Stimulated activated CD8-positive, alpha-beta memory T cell treated with anti-CD3 and anti-CD28 coated beads, Interleukin-15, amount 100 ng/mL, for 24 hours (primary cell): ENCODE data around the gene ZNF462.
"Not testable (repeated sequence)": the region's sequence is repeated elsewhere in the genome, so short reads cannot be mapped to it uniquely, and the experiment has no call there.

ENCODE experiments used
- DNase-seq: peaks from one replicate; pipeline ENCODE4 v3.0.0-alpha.2; 2020; ENCODE audit warnings: low read depth

ZNF462 gene, protein sequence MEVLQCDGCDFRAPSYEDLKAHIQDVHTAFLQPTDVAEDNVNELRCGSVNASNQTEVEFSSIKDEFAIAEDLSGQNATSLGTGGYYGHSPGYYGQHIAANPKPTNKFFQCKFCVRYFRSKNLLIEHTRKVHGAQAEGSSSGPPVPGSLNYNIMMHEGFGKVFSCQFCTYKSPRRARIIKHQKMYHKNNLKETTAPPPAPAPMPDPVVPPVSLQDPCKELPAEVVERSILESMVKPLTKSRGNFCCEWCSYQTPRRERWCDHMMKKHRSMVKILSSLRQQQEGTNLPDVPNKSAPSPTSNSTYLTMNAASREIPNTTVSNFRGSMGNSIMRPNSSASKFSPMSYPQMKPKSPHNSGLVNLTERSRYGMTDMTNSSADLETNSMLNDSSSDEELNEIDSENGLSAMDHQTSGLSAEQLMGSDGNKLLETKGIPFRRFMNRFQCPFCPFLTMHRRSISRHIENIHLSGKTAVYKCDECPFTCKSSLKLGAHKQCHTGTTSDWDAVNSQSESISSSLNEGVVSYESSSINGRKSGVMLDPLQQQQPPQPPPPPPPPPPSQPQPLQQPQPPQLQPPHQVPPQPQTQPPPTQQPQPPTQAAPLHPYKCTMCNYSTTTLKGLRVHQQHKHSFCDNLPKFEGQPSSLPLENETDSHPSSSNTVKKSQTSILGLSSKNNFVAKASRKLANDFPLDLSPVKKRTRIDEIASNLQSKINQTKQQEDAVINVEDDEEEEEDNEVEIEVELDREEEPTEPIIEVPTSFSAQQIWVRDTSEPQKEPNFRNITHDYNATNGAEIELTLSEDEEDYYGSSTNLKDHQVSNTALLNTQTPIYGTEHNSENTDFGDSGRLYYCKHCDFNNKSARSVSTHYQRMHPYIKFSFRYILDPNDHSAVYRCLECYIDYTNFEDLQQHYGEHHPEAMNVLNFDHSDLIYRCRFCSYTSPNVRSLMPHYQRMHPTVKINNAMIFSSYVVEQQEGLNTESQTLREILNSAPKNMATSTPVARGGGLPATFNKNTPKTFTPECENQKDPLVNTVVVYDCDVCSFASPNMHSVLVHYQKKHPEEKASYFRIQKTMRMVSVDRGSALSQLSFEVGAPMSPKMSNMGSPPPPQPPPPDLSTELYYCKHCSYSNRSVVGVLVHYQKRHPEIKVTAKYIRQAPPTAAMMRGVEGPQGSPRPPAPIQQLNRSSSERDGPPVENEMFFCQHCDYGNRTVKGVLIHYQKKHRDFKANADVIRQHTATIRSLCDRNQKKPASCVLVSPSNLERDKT (N-terminal part only)

DNA sequence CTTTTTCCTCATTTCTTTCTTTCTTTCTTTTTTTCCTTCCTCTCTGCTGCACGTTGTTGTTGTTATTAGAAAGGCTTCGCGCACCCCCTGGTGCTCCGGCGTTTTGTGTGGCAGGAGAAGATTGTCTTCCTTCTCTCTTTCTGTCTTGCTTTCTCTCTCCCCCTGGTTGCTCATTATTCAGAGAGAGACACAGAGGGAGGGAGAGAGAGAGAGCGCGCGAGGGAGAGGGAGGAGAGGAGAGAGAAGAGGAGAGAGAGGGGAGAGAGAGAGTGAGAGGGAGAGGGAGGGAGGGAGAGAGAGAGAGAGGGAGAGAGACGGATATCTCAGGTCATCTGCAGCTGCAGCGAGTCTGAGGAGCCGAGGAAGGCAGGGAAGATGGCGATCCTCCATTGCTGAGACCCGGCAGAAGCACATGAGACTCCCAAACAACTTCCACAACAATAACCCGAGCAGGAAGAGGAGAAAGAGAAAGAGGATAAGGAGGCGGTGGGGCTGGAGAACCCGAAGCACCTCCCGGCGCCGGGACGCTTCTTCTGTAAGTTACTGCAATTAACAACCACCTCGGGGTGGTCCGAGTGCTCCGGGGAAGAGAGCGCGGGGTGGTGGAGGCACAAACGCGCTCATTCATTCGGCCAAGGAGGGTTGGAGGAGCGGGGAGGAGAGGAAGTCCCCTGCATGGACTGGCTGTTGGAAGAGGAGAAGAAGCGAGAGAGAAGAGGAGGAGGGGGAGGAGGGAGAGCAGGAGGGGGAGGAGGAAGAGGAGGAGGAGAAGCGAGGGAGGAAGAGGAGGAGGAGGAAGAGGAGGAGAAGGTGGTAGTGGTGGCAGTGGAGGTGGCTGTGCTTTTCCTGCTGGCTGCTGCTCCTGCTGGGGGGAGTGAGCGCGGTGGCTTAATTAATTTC, at the start of gene ZNF462:
ZNF462 (plus strand) TSS at position 346 of the 900 bp plus-strand sequence. CDS start 60,218 bp downstream, outside the sequence.
- no peak for DNase-seq

DNA sequence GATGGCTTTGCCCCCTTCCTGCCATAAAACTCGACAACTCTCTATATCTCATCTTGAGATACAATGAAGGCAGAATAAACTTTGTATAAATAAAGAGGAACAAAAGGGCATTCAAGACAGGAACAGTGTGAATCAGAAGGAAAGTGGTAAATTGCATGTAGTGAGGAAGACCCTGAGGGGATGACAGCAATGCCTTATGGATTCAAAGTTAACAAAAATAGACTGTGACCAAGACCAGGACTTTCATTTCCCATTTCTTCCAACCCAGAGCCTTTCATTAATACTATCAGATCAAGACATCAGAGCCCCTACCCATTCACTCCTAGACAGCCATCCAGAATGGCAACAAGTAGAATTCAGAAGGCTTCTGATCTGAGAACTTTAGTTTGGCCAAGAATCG, 46.4 kb upstream of the ZNF462 start:
- no peak for DNase-seq

DNA sequence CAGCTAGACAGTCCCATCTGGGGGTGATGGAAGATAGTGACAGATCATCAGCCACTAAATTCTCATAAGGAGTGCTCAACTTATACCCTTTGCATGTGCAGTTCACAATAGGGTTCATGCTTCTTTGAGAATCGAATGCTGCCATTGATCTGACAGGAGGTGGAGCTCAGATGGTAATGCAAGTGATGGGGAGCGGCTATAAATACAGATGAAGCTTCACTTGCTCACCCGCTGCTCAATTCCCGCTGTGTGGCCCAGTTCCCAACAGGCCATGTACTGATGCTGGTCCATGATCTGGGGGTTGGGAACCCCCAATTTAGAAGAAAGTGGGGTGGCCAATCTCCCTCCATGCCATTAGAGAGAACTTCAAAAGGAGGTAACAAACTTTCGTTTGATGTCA, 44.9 kb upstream of the ZNF462 start:
- no peak for DNase-seq

DNA sequence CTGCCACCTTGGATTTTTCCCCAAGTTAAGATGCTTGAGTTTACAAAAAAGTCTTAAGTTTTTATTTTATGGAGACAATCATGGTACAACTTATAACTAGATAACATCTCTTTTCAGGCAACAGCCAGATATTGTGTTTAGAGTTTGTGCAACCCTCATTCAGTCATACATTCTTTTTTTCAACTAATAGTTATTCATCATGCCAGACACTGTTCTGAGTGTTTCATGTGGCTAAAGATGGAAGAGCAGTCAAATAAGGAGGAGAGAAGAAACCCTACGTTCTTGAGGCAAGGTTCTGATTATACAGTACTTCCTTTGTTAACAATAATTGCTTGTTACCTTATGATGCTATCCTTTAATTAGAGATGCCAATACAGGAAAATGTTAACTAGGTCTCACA, 42.1 kb upstream of the ZNF462 start:
- no peak for DNase-seq

DNA sequence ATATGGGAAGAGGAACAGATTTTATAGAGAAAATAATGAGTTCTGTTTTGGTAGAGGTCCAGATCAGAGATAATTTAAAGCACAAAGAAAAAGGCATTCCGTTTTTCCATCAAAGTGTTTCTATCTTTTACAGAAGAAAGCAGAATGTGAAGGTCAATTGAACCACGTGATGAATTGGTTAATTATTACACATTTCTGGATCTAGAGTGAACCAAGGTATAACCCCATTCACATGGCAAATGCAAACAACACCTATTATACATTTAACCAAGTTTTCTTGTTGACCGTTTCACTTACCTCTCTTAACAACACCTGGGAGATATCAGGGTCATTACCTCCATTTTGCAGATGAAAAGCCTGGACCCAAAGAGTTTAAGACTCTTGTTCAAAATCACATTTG, 34.9 kb upstream of the ZNF462 start:
- DNase-seq, result no peak

DNA sequence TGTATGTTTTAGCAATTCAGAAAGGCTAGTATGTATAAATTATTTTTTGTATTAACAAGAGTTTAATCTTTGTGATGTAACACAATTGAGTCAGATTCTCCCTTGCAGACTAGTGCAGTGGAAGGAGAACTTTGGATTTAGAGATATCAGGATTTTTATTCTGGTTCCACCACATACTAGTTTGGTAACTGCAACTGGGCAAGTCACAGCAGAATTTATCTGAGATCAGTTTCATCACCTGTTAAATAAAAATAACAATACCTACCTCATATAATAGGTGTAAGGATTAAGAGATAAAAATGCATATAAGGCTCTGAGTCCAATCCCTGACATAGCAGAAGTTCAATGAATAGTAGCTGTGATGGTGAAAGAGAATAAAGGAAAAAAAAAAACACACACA, 34.0 kb upstream of the ZNF462 start:
- no peak for DNase-seq

DNA sequence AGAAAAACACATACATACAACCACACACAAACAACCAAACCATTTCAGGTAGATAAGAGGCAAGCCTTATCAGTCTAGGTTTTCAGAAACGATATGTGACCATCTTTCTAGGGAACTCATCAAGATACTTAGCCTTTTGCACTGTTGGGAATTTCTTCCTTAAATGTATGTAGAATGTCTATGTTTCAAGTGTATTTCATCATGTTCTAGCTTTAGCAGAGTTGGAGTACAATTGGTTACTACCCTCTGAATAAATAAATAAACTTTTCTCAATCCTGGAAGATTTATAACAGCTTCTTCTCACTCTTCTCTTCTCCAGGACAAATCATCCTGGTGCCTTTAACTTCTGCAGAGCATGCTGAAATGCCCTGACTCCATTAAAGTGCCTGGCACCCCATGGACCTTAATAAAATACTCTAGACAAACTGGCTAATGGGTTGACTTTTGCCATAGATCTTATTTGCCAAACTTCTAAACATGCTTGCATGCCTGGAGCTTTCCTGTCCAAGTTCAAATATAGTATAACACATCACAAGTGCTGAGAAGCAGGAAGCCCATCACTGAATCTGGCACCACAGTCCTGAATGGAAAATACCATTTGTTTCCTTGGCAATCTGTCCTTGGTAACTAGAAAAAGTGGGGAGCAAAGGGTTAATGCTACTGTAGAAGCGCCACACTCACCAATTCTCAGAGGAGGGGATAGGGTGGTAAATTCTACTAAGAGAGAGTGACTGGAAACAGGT, 33.1 kb upstream of the ZNF462 start:
- no peak for DNase-seq

DNA sequence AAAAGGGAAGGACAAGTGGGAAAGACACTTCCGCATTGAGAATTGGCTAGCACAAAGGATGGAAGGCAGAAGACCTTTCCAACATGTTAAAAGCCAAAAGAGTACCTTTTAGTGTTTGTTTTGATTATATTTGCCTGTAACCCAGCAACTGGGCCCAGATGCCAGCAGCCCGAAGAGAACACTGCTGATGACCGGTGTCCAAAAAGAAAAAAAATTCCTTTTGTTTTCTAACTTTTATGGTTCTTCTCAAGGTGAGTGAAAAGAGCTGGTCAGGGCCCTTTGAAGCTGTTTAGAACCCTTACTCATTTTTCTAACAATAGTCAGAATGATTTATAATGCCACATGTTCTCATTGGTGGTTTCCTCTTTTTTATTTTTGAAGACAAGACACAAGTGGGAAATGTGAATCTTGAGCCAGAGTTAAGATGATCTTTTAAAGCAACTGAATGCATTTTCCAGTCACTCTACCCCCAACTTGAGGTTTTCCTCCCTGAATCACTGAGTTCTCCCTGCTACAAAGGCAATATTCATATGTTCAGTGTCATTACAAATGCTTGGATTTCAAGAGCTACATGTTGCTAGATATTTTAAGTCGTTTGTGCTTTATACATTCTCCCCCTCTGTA, 32.3 kb upstream of the ZNF462 start:
- DNase-seq, result no peak

DNA sequence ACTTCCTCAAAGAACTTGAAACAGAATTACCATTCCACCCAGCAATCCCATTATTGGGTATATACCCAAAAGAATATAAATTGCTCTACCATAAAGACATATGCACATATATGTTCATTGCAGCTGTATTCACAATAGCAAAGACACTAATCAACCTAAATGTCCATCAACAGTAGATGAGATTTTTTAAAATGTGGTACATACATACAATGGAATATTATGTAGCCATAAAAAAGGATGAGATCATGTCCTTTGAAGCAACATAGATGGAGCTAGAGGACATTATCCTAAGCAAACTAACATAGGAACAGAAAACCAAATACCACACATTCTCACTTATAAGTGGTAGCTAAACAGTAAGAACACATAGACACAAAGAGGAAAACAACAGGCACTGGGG, 28.1 kb upstream of the ZNF462 start:
- DNase-seq, result no peak

DNA sequence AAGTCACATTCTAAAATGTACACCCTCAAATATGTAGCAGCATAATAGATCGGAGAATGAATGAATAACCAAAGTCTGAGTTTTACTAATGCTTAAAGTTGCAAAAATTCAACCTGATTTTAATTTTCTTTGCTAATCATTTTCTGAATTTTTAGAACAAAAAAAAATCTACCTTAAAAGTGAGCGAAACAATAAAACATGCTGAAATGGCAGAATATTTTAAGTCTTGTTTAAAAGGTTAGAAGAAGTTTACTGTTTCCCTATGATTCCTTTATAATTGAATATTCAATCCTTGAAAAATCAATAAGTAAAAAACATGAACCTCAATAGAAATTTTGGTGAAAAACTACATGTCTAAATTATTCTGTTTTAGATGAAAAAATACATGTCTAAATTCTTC, 27.1 kb upstream of the ZNF462 start:
- no peak for DNase-seq

DNA sequence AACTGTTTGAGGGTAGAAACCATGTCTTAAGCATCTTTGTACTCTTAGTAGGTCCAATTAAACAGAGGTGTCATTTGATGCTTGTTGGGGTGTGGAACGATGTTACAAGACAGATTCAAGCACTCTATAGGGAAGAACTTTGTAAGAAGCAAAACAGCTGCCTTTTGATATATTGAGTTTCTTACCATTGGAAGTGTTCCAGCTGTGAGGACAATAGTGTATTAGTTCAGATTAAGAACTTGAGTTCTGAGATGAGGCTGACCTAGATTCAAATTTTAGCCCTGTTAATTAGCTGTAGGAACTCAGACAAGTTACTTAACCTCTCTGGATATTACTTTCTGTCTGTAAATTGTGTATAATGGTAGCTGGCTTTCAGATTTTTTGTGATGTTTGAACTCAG, 19.6 kb upstream of the ZNF462 start:
- no peak for DNase-seq

DNA sequence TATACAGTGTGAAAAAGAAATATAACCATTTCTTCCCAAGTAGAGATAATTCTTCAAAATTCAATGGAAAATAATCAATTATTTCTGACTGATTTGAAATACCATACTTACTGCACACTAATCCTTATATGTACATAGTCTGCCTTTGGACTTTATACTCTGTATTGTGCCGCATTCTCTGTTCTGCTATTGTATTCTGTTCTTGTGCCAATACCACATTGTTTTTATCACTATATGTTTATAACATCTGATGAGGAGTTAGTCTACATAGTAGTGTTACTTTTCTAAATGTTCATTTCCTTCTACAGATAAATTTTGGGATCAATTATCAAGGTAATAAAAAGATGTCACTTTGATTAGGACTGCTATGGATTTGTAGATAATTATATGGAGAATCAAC, 16.7 kb upstream of the ZNF462 start:
- no peak for DNase-seq

DNA sequence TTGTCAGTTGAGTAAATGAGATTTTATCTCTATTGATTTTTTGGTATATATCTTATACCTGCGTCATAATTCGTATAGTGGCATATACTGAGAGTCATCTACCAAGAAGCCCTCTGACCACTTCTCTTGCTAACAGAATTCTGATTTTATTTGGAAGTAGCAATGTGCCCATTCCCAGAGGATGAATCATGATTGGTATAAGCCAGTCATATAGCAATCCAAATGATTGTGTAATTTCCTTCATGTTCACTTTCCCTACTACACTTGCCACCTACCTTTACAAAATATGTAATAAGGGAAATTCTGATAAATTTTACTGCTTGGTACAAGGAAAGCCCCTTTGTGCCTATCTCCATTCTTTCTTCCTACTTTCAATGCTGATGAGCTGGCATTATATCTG, 16.1 kb upstream of the ZNF462 start:
- no peak for DNase-seq

DNA sequence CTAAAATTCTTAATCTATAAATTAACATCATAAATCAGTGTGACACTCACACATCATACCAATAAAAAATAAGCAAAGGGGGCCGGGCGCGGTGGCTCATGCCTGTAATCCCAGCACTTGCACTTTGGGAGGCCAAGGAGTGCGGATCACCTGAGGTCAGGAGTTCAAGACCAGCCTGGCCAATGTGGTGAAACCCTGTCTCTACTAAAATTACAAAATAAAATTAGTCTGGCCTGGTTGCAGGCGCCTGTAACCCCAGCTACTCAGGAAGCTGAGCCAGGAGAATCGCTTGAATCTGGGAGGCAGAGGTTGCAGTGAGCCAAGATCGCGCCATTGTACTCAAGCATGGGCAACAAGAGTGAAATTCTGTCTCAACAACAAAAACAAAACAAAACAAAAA, 11.3 kb upstream of the ZNF462 start:
- not testable (repeated sequence) for DNase-seq

DNA sequence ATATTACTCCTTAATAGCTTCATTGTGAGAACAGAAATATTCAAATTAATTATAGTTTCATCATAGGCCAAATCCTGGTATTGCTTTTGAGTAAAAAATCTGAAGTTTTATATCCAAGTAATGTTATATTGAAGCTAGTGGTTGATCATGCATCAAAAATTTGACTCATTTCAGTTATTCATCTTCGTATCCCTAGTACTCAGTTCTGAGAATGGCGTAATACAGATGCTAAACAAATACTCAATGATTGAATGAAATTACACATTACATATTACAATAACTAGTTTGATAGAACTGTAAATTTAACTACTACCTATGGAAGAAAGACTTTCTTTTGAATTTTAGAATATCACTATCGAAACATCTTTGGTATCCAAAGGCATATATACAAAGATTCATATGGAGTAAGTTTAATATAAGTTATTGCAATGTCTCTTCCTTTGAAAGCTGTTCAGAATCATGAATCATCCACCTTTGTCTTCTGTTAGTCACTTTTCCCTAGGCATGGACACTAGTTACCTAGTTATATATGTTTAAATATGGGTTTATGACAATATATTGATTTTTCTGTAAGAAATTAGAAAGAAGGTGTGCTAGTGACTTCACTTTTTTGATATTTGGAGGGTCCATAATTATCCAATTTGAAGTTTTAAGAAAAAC, 5.0 kb upstream of the ZNF462 start:
- no peak for DNase-seq

DNA sequence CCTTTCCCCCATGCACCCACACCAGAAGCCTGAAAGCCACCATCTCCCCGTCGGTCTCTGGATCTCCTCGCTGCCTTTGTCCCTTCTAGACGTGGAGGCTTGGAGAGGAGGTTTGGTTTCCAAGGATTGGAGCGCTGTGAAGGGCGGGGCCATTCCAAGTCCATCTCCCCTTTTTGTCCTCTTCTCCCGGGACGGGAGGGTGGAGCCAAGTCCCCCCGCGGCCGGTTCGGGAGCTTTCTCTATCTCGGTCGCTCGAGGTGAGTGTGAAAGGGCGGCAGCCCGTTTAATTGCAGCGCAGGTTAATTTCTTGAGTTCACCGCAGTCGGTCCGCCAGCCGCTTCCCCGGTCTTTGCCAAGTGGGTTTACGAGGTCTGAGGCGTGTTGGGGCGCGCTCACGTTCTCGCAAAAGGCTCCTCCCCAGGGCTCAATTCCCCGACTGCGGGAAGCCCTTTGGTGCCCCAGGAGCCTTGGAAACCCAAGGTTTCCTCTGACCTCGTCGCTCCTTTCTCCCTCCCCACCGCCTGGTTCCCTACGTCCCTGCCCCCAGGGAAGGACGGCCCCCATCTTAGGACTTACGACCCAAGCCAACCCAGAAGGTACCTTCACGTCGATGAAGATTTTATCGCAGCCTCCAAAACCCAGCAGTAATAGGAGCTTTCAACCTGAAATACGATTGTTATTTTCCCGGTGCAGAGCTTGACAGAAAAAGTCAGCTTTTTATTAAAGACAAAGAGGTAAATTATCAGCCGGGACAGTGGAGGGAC, 2.8 kb upstream of the ZNF462 start:
- no peak for DNase-seq

DNA sequence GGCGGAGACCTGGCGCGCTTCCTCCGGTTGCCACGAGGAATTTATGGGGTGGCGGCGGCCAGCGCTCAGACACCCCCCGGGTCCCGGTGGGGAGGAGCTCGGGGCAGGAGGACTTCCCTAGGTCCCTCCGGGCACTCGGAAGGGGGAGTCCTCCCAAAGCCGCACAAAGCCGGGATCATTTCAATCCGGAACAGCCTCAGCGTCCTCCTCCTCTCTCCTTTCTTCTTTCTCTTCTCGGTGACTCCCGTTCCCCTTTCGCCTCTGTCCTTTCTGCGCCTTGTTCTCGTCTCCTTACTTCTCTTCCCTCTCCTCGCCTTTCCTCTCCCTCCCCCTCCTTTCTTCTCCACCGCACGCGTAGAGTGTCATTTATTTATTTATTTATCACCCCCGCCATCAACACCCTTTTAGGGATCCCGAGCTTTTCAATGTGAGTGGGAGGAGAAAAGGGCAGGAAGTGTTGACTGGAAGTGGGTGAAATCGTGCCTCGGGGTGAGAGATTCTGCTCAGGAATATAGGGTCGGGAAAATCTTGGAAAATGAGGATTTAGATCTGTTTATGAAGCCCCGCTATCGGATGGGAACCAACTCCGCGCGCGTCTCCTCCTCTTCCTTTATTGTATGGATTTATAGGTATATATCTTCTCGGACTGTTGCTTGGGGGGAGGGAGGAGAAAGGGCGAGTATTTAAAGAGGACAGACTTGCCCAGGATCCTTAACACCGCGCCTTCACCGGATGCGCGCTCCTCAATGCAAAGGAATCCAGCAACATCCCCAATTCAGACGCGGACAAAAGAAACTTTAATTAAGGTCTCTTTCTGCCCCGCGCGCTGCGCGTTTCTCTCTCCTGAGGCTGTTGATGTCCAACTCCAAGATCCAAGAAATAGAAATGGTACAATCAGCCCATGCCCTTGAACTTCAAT, 2.0 kb upstream of the ZNF462 start:
- DNase-seq, result no peak

DNA sequence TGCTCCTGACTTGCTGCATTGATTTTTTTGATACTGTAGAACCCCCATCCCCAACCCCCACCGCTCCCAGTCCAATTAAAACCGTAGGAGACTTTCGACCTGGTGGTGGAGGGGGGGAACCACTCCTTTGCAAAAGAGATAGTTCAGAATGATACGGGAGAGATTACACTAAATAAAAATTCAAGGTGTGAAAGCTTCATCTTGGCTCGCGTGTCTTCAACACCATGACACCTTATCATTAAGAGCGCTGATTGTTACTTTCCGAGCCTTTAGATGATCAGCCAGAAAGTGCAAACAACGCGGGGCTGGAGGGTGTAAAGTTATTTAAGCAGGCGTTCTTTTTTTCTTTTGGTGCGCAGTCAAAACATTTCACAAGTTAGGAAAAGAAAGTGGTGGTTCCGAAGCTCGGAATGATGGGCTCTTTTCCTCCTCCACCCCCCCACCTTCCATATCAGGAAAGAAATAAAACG, 1.3 kb upstream of the ZNF462 start:
- DNase-seq, result no peak
